GM19455 (cell line): ENCODE results near the gene SIDT1.
"Not testable (repeated sequence)": the region's sequence is repeated elsewhere in the genome, so short reads cannot be mapped to it uniquely, and the experiment has no call there.

Experiments
- ATAC-seq: cut with Tn5 transposase; IDR thresholded peaks from one replicate; pipeline ENCODE4 v1.9.1; 2021; ENCODE audit not compliant: unreplicated experiment

Gene SIDT1

GRCh38 chr3:113630956-113631542 lies 98.7 kb downstream of the SIDT1 start:
- no peak for ATAC-seq

DNA sequence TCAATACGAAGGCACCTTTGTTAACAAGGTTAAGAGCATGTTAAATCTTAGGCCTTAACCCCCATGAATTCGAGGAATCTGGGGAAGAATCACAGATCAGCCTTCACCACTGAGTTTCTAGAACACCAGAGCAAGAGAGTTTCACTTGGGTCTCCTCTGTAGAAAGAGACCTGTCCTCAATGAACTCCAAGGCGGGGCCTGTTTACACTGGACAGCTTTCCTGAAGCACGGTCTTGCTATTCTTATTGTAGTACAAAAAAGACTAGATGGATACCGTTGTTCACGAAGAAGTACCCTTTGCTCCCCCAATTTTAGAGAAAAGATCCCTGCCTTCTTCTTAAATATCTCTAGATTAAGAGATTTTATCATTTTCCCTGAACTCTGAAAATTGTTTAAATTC lies 99.2 kb downstream of the SIDT1 start:
- no peak for ATAC-seq

- ATAC-seq, result no peak
These were observed 102.6 kb downstream of the SIDT1 start for GRCh38 chr3:113634782-113635474.

- not testable (repeated sequence) for ATAC-seq
These were observed 103.7 kb downstream of the SIDT1 start for GRCh38 chr3:113636034-113636433.

GRCh38 chr3:113637756-113638155 lies 105.4 kb downstream of the SIDT1 start:
- no peak for ATAC-seq

GRCh38 chr3:113638910-113639309 lies 106.6 kb downstream of the SIDT1 start:
- no peak for ATAC-seq

- no peak for ATAC-seq
These were observed 111.2 kb downstream of the SIDT1 start for GRCh38 chr3:113643583-113643982.

DNA sequence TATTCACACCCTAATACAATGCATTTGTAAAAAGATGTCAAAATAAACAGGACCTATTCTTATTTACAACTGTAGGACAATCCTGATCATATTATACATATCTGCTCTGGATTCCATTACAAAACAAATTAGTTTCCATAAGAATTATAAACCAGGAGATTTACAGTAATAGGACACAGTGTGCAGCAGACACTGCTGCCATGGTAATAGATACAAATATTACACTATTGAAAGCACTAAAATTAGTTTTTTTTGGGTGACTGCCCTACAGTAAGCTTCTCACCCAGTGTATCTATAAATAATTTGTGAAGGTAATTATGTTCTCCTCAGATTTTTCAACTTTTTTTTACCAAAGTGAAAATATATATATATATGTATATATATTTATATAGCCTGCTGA lies 116.2 kb downstream of the SIDT1 start:
- ATAC-seq, result no peak

- no peak for ATAC-seq
These were observed 117.0 kb downstream of the SIDT1 start for GRCh38 chr3:113649174-113649845.

DNA sequence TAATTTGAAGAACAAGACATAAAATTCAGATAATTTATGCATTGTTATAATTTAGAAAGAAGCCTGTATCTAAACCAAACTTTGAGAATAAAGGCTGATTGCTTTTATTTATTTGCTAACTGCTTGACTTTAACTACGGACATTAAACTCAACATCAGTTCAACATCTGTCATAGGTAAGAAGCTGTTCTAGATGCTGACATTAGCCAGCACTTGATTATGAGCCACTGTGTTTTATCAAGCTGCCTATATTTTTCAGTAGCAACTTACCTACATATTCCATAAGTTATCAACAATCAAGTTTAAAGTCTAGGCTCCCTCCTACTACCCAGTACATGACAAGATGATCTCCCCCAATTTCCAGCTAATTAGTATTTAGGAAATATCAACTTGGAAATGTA lies 122.0 kb downstream of the SIDT1 start:
- no peak for ATAC-seq

GRCh38 chr3:113654851-113655250 lies 122.5 kb downstream of the SIDT1 start:
- ATAC-seq, result no peak

GRCh38 chr3:113658107-113658506 lies 125.8 kb downstream of the SIDT1 start:
- no peak for ATAC-seq

DNA sequence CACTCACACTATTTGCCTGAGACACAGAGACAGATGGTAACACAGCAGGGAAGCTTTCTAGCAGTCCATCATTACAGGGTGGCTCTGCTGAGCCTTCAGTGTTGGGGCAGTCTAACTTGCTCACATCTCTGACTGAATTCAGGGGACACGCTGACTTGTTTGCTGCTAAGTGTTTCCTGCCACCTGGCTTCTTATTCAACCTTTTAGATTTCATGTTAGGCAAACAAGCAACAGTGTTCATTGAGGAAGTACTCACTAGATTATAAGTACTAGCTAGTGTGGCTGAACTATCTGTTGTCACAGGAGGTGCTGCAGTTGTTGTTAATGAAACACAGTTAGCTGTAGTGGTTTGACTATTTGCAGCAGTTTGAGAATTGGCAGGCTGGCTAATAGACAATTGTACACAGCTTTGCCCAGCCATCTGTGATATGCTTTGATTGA lies 126.8 kb downstream of the SIDT1 start:
- ATAC-seq, result no peak

DNA sequence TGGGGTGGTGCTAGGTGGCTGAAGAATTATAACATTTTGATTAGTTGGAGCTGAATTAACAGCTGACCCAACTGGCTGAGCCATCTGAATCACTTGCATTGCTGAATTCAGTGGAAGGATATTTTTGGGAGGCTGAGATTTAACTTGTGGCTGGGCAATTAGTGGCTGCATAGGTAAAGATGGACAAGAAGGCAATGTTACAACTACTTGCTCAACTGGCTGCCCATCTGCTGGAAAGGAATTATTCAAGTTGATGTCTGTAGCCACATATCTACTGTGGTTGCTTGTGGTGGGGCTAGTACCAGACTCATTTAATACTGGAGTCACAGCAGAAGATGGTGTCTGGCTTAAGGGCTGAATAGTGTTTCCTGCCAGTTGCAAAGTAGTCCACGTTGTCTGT lies 127.6 kb downstream of the SIDT1 start:
- ATAC-seq, result no peak

GRCh38 chr3:113660458-113660857 lies 128.1 kb downstream of the SIDT1 start:
- ATAC-seq, result no peak

- ATAC-seq, result no peak
These were observed 128.5 kb downstream of the SIDT1 start for GRCh38 chr3:113660896-113661295.

- ATAC-seq, result no peak
These were observed 130.5 kb downstream of the SIDT1 start for GRCh38 chr3:113662824-113663223.

GRCh38 chr3:113663324-113663750 lies 131.0 kb downstream of the SIDT1 start:
- no peak for ATAC-seq

GRCh38 chr3:113663761-113664160 lies 131.4 kb downstream of the SIDT1 start:
- ATAC-seq, result no peak

DNA sequence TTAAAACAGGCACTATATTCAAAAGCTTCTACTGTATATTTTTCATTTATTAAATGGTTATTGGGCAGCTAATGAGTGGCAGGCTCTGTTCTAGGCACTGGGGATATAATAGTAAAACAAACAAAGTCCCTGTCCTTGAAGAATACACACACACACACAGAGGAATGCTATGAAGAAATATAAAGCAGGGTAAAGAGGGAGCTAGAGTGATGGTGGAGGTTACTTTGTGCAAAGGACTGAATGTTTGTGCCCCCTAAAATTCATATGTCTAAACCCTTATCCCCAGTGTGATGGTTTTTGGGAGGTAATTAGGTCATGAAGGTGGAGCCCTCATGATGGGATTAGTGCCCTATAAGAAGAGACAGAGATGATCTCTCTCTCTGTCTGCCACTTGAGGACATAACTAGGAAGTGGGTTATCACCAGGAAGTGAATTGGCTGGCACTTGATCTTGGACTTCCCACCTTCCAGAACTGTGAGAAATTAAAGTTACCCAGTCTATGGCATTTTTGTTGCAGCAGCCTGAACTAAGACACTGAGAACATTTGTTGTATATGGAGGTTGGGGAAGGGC lies 132.3 kb downstream of the SIDT1 start:
- ATAC-seq, result no peak

- no peak for ATAC-seq
These were observed 135.7 kb downstream of the SIDT1 start for GRCh38 chr3:113668015-113668414.

GRCh38 chr3:113673593-113673992 lies 141.2 kb downstream of the SIDT1 start:
- no peak for ATAC-seq
